ENCODE measurements around the gene PTRHD1.

Gene PTRHD1

DNA sequence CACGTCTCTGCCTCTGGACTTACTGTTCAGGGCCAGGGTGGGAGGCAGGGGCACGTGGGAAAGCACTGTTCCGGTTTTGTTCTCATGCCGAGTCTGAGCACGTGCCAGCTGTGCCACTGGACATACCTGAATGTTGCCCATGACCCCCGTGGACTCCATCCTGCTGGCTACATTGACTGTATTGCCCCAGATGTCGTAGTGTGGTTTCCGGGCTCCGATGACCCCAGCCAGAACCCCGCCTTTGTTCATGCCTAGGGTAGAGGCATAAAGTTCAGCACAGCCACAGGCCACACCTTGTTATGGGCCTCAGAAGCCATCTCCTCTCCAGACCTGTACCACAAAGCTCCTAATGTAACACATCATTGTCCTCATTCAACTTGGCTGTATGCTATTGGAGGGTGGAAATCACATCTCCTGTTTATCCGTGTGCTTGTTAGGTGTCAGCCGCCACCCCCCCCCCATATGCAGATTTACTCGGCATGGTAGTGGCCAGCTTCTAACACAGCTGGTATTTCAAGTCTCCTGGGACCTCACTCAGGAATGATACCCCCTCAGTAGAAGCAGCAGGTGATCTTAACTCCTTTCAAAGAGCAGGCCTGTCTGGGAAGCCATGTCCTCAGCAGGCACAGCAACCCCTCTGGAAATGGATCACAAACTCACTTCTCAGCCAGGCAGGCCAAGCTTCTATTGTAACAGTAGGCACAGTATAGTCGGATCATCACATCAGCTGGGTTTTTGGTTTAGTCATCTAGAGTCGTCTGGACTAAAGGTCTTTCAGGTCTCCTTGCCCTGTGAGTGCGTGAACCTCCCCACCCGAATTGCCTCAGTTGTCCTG is 27.6 kb upstream of the PTRHD1 start:
- Histone ChIP-seq H3F3A (ENCODE audit: insufficient read depth, low read length) (peaks cover 30% of the 10 kb centered on the region), H3K9me3 (replicated peaks; ENCODE audit: insufficient read depth, low read length) (no peaks in the 10 kb centered on the region), H3K79me2 (ENCODE audit: low read length) (peaks cover 15% of the 10 kb centered on the region), H3K9me2 (replicated peaks; ENCODE audit: insufficient read depth, low read length) (no peaks in the 10 kb centered on the region), H2AFZ (ENCODE audit: low read length) (no peak overlapping the region), H3K27me3 (replicated peaks; ENCODE audit: insufficient read depth, low read length) (no peaks in the 10 kb centered on the region), H3K4me1 (ENCODE audit: low read length) (peaks cover 29% of the 10 kb centered on the region), H3K9ac (ENCODE audit: low read length) (no peak overlapping the region), H3K36me3 (replicated peaks; ENCODE audit: insufficient read depth, low read length) (peaks cover 19% of the 10 kb centered on the region), H4K20me1 (ENCODE audit: insufficient read depth, low read length) (no peaks in the 10 kb centered on the region), H3K4me3 (ENCODE audit: low read length) (no peak overlapping the region), H3K4me2 (ENCODE audit: low read depth, low read length) (no peak overlapping the region), H3K27ac (ENCODE audit: low read length) (no peak overlapping the region)
- DNase-seq, result no peak
- TF ChIP-seq EZH2phosphoT487 (IDR thresholded peaks at IDR 0.05; ENCODE audit: low read length), result no peak
- TF ChIP-seq, protein P1, sequence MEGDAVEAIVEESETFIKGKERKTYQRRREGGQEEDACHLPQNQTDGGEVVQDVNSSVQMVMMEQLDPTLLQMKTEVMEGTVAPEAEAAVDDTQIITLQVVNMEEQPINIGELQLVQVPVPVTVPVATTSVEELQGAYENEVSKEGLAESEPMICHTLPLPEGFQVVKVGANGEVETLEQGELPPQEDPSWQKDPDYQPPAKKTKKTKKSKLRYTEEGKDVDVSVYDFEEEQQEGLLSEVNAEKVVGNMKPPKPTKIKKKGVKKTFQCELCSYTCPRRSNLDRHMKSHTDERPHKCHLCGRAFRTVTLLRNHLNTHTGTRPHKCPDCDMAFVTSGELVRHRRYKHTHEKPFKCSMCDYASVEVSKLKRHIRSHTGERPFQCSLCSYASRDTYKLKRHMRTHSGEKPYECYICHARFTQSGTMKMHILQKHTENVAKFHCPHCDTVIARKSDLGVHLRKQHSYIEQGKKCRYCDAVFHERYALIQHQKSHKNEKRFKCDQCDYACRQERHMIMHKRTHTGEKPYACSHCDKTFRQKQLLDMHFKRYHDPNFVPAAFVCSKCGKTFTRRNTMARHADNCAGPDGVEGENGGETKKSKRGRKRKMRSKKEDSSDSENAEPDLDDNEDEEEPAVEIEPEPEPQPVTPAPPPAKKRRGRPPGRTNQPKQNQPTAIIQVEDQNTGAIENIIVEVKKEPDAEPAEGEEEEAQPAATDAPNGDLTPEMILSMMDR (IDR thresholded peaks at IDR 0.05; ENCODE audit: low read length), result no peak
- no peak for TF ChIP-seq EZH2 (optimal IDR thresholded peaks at IDR 0.05; ENCODE audit: low read depth, low read length)

DNA sequence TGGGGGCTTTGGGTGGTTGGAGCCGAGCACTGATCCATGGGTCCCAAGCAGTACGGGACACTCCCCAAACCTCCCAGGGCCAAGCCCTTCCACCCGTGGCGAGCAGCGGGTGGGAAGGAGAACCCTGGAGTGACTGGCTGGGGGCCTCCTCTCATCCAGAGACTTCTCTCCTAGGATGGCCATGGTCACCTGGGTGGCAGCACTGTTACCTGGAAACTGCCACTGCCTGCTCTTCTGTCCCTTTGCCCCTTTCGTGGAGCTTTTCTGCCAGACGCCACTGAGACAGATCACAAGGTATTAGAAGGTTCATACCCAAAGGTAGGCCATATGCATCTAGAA is 27.0 kb upstream of the PTRHD1 start:
- no peaks in the 10 kb centered on the region for H4K20me1 ChIP-seq (ENCODE audit: insufficient read depth, low read length)
- no peak overlapping the region for H2AFZ ChIP-seq (ENCODE audit: low read length)
- H3K9ac ChIP-seq (ENCODE audit: low read length), result no peak overlapping the region
- no peak overlapping the region for H3K27ac ChIP-seq (ENCODE audit: low read length)
- H3K79me2 ChIP-seq (ENCODE audit: low read length), result peaks cover 22% of the 10 kb centered on the region
- peaks cover 24% of the 10 kb centered on the region for H3K36me3 ChIP-seq (replicated peaks; ENCODE audit: insufficient read depth, low read length)
- peaks cover 30% of the 10 kb centered on the region for H3F3A ChIP-seq (ENCODE audit: insufficient read depth, low read length)
- H3K27me3 ChIP-seq (replicated peaks; ENCODE audit: insufficient read depth, low read length), result no peaks in the 10 kb centered on the region
- H3K9me2 ChIP-seq (replicated peaks; ENCODE audit: insufficient read depth, low read length), result no peaks in the 10 kb centered on the region
- TF ChIP-seq EZH2 (optimal IDR thresholded peaks at IDR 0.05; ENCODE audit: low read depth, low read length) (no peak), EZH2phosphoT487 (IDR thresholded peaks at IDR 0.05; ENCODE audit: low read length) (no peak)
- TF ChIP-seq, protein P1 (IDR thresholded peaks at IDR 0.05; ENCODE audit: low read length), result no peak
- no peak overlapping the region for H3K4me3 ChIP-seq (ENCODE audit: low read length)
- no peak for DNase-seq
- no peak overlapping the region for H3K4me2 ChIP-seq (ENCODE audit: low read depth, low read length)
- peaks cover 29% of the 10 kb centered on the region for H3K4me1 ChIP-seq (ENCODE audit: low read length)
- H3K9me3 ChIP-seq (replicated peaks; ENCODE audit: insufficient read depth, low read length), result no peaks in the 10 kb centered on the region

DNA sequence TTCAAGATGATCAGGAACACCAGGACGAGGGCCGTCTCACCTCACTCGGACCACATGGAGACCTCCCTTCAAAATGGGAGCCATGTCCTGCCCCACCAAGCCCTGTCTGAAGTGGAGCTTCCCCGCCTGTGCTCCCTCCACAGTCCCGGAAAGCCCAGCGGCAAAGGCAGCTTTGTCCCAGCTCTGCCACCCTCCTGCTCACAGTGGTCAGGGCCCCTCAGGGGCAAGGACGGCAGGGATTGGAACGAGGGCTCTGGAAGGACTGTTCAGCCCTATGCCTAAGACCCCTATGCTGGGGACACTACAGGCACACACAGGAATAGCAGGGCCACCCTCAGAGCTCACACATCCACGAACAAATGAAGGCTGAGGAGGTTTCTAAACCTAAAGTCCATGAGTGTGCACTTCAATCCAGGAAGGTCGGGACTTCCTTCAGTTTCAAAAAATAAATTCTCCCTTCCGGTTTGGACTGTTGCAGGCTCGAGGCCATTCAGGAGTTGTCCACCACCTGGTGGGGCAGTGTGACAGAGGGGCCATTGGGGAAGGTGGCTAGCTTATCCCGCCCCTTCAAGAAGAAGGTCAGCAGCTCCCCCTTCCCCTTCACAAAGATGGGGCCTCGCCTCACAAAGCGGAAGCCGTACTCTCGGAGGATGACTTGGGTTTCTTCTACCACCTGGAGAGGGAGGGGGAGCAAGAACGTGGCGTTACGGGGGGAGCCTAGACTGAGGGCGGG is 26.4 kb upstream of the PTRHD1 start:
- Histone ChIP-seq H2AFZ (ENCODE audit: low read length) (no peak overlapping the region), H3K9ac (ENCODE audit: low read length) (no peak overlapping the region), H3K4me2 (ENCODE audit: low read depth, low read length) (no peak overlapping the region), H3K36me3 (replicated peaks; ENCODE audit: insufficient read depth, low read length) (peaks cover 25% of the 10 kb centered on the region), H3F3A (ENCODE audit: insufficient read depth, low read length) (peaks cover 30% of the 10 kb centered on the region), H3K4me3 (ENCODE audit: low read length) (no peak overlapping the region), H3K79me2 (ENCODE audit: low read length) (peaks cover 23% of the 10 kb centered on the region), H3K9me2 (replicated peaks; ENCODE audit: insufficient read depth, low read length) (no peaks in the 10 kb centered on the region), H3K4me1 (ENCODE audit: low read length) (peaks cover 29% of the 10 kb centered on the region), H3K27me3 (replicated peaks; ENCODE audit: insufficient read depth, low read length) (no peaks in the 10 kb centered on the region), H3K27ac (ENCODE audit: low read length) (no peak overlapping the region), H4K20me1 (ENCODE audit: insufficient read depth, low read length) (no peaks in the 10 kb centered on the region), H3K9me3 (replicated peaks; ENCODE audit: insufficient read depth, low read length) (no peaks in the 10 kb centered on the region)
- no peak for DNase-seq
- TF ChIP-seq EZH2 (optimal IDR thresholded peaks at IDR 0.05; ENCODE audit: low read depth, low read length), result no peak
- TF ChIP-seq, protein P1 (IDR thresholded peaks at IDR 0.05; ENCODE audit: low read length), result no peak
- TF ChIP-seq EZH2phosphoT487 (IDR thresholded peaks at IDR 0.05; ENCODE audit: low read length), result no peak
